HG03558 (cell line): ENCODE data around the gene FAM219B.

Experiments
- ATAC-seq: cut with Tn5 transposase; IDR thresholded peaks from one replicate; pipeline ENCODE4 v1.9.1; 2021; ENCODE audit warnings: moderate number of reproducible peaks; ENCODE audit not compliant: unreplicated experiment; ENCODE audit errors: extremely low read depth

FAM219B gene

GRCh38 chr15:74878273-74878672 is 28.4 kb downstream of the FAM219B start:
- no peak for ATAC-seq

GRCh38 chr15:74873756-74874424 is 32.8 kb downstream of the FAM219B start:
- ATAC-seq: no peak

- peak; percentile 38 for ATAC-seq
Observed at GRCh38 chr15:74873036-74873755, 33.5 kb downstream of the FAM219B start, which contains the start of gene SCAMP2. Gene SCAMP2 (minus strand): TSS chr15:74873365. CDS start chr15:74873255, 110 bp downstream.

GRCh38 chr15:74872702-74873035 is 34.0 kb downstream of the FAM219B start:
- no peak for ATAC-seq

- no peak for ATAC-seq
Observed at GRCh38 chr15:74870436-74871215, 36.0 kb downstream of the FAM219B start.

- ATAC-seq: no peak
Observed at GRCh38 chr15:74869726-74870407, 36.8 kb downstream of the FAM219B start.

- ATAC-seq: no peak
Observed at GRCh38 chr15:74869372-74869725, 37.3 kb downstream of the FAM219B start.

GRCh38 chr15:74868059-74868458 is 38.6 kb downstream of the FAM219B start:
- ATAC-seq: no peak

GRCh38 chr15:74867466-74868038 is 39.1 kb downstream of the FAM219B start:
- no peak for ATAC-seq

- no peak for ATAC-seq
Observed at GRCh38 chr15:74866090-74866489, 40.6 kb downstream of the FAM219B start.

- no peak for ATAC-seq
Observed at GRCh38 chr15:74865316-74865715, 41.3 kb downstream of the FAM219B start.

GRCh38 chr15:74864296-74864695 is 42.4 kb downstream of the FAM219B start:
- no peak for ATAC-seq

GRCh38 chr15:74863239-74864056 is 43.2 kb downstream of the FAM219B start:
- no peak for ATAC-seq

- no peak for ATAC-seq
Observed at GRCh38 chr15:74858369-74858740, 48.3 kb downstream of the FAM219B start.

- no peak for ATAC-seq
Observed at GRCh38 chr15:74857671-74858368, 48.8 kb downstream of the FAM219B start.

- ATAC-seq: peak; percentile 61
Observed at GRCh38 chr15:74857082-74857655, 49.5 kb downstream of the FAM219B start.

GRCh38 chr15:74856537-74856936 is 50.1 kb downstream of the FAM219B start:
- ATAC-seq: no peak

- no peak for ATAC-seq
Observed at GRCh38 chr15:74855857-74856256, 50.8 kb downstream of the FAM219B start.
